Measurements from ENCODE around the gene MADCAM1.
"Not testable (repeated sequence)": the region's sequence is repeated elsewhere in the genome, so short reads cannot be mapped to it uniquely, and the experiment has no call there.

MADCAM1 gene

GRCh38 chr19:465056-465816 lies 31.1 kb upstream of the MADCAM1 start:
- DNase-seq (ENCODE audit: low spot score), result no peak

- DNase-seq (ENCODE audit: low spot score), result no peak
These were observed 28.7 kb upstream of the MADCAM1 start for GRCh38 chr19:467554-467953.

GRCh38 chr19:468587-469256 lies 27.6 kb upstream of the MADCAM1 start:
- no peak for DNase-seq (ENCODE audit: low spot score)

GRCh38 chr19:469833-470232 lies 26.5 kb upstream of the MADCAM1 start:
- DNase-seq (ENCODE audit: low spot score), result no peak

- DNase-seq (ENCODE audit: low spot score), result no peak
These were observed 25.6 kb upstream of the MADCAM1 start for GRCh38 chr19:470701-471100.

DNA sequence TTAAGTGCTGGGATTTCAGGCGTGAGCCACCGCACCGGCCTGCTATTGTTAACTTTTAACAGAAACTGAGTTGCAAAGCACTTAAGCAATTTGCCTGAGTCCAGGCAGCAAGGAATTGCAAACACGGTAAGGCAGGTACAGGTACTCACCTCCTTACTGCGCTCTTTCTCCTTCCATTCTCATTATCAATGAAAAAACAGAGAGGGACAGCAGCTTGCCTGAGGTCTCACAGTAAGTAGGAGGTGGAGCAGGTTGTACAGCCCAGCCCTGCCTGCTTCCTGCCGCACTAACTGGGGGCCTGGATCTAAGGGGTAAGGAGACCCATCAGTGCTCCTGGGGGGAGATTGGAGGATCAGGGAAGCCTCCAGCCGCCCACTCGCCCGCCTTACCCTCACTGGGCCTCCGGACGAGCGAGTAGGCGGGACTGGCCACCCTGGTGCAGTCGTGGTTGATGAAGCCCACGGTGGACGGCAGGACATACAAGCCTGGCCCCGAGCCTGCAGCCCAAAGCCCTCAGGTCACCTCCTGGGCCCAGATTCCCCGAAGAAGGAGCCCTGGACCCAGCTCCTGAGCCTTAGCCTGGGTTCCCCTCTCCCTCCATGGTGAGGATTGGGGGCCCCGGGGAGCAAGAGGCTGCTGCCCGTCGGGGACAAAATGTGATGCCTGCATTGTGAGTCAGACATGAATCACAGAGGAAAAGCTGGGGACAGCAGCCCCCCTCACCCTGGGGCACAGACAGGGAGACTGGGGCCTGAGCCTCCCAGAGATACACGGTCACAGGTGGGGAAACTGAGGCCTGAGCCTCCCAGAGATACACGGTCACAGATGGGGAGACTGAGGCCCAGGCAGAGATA lies 24.1 kb upstream of the MADCAM1 start:
- DNase-seq (ENCODE audit: low spot score), result no peak

DNA sequence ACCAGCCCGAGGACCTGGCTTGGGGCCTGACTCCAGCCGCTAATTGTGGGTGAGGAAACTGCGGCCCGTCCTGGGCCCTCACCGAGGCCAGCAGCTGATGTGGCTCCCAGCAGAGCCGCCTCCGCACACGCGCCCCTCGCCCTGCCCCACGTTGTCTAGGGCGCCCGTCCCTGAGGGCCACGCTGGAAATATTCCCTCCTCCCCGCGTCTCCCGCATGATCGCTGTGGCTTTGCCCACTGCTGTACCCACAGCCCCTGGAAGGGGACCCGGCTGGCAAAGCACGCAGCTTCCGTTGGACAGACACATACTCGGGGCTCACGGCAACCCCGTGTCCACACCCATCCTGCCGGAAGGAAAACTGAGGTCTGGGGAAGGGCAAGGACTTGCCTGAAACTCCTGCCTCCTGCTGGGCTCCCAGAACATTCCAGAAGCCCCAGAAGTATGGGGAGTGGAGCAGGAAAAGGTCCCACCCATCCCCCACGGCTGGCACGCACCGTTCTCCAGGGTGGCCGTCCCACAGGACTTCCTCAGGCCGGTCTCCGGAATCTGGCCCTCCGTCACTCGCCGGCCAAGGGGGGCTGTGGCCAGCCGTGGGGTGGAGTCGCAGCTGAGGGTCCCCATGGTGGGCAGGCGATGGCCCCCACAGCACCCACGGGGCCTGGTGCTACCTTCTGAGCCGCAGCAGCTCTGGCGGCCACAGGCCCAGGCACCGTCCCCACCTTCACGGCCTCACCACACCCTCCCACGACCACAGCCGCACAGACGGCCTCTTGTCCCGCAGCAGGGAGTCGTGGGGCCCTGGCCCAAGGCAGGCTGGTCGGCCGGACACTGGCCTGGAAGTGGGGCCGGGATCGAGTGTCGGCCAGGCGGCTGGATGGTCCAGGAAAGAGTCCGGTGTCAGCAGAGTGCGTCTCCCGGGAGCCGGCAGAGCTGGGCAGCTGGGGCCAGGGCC lies 21.9 kb upstream of the MADCAM1 start:
- no peak for DNase-seq (ENCODE audit: low spot score)

- DNase-seq (ENCODE audit: low spot score), result no peak
These were observed 20.9 kb upstream of the MADCAM1 start for GRCh38 chr19:475360-475759.

DNA sequence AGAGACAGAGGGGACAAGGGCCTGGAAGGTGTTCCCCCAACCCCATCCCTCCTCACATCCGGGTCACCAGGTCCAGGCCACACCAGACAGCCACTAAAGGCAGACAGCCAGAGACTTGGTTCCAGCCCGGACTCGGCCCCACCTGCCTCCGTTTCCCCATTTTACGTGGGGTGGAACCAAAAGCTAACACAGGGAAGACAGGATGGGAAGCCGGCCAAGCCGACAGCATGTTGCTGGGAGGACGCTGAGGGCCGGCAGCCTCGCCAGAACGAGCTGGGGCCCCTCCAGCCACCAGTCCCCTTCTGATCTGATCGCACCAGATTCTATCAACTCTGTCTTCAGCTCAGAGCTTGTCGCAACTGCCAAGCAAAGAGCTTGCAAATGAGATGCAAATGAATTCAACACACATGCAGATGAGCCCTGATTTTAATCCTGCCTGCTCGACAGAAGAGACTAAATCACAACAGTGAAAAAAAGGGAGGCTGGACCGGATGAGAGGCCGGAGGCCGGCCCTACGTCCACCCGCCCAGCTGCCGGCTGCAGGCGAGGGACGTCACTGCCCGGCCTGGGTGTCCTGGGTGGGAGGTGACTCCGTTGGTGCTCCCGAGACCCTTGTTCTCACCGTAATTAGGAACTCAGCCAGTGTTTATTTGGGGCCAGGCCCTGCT lies 17.9 kb upstream of the MADCAM1 start:
- DNase-seq (ENCODE audit: low spot score), result no peak

- DNase-seq (ENCODE audit: low spot score), result no peak
These were observed 17.3 kb upstream of the MADCAM1 start for GRCh38 chr19:478976-479375.

DNA sequence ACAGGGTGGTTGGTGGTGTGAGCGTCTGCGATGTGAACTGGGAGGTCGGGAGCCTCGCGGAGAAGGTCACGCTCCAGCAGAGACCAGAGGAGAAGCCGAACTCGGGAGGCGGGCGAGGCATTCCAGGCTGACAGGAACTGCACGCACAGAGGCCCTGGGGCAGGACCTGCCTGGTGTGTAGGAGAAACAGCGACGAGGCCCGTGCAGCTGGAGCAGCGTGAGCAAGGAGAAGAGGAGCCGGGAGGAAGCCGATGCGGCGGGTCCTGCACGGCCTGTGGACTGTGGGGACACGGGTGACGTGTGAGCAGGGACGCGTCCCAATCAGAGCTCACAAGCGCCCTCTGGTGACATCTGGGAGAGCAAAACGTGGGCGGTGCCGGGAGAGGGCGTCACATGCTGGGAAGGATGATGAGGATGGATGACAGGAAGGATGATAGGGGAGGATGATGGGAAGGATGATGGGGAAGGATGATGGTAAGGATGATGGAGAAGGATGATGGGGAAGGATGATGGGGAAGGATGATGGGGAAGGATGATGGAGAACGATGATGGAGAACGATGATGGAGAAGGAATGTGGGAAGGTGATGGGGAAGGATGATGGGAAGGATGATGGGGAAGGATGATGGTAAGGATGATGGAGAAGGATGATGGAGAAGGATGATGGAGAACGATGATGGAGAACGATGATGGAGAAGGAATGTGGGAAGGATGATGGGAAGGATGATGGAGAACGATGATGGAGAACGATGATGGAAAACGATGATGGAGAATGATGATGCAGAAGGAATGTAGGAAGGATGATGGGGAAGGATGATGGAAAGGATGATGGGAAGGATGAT lies 16.1 kb upstream of the MADCAM1 start:
- DNase-seq (ENCODE audit: low spot score), result no peak

DNA sequence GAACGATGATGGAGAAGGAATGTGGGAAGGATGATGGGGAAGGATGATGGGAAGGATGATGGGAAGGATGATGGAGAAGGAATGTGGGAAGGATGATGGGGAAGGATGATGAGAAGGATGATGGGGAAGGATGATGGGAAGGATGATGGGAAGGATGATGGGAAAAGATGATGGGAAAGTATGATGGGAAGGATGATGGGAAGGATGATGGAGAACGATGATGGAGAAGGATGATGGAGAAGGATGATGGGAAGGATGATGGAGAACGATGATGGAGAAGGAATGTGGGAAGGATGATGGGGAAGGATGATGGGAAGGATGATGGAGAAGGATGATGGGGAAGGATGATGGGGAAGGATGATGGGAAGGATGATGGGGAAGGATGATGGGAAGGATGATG lies 15.2 kb upstream of the MADCAM1 start:
- not testable (repeated sequence) for DNase-seq (ENCODE audit: low spot score)

DNA sequence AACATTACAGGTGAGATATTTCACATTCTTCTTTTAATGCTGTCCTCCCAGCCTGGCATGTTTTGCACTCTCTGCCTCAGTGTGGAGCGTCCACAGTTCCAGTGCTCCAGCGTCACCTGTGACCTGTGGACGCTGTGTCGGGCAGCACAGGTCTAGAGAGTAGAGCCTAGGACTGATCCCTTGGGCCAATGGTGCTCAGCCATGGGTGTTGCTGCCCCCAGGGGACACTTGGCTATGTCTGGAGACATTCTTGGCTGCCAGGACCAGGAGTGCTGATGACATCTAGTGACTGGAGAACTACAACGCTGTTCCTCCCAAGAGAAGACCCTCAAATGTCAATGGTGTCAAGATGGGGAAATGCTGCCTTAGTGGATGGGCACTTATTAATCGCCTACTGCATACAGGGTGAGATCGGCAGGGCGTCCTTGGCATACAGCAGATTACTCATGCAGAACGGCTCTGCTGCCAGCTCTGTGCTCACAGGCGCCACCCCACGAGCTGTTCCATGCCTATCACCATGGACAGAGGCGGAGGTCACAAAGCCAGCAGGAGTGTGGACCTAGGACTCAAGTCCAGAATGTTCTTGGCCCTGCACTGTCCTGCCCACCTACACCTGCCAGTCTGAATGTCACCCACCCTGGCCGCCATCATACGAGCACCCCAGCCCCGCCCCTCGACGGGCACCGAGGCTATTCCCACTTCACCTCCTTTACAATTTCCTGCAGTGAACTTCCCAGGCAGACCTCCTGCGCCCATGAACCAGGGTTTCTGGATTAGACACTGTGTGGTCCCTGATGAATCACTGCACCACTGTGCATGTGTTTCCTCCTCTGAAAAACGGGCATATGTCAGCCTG lies 13.9 kb upstream of the MADCAM1 start:
- no peak for DNase-seq (ENCODE audit: low spot score)

DNA sequence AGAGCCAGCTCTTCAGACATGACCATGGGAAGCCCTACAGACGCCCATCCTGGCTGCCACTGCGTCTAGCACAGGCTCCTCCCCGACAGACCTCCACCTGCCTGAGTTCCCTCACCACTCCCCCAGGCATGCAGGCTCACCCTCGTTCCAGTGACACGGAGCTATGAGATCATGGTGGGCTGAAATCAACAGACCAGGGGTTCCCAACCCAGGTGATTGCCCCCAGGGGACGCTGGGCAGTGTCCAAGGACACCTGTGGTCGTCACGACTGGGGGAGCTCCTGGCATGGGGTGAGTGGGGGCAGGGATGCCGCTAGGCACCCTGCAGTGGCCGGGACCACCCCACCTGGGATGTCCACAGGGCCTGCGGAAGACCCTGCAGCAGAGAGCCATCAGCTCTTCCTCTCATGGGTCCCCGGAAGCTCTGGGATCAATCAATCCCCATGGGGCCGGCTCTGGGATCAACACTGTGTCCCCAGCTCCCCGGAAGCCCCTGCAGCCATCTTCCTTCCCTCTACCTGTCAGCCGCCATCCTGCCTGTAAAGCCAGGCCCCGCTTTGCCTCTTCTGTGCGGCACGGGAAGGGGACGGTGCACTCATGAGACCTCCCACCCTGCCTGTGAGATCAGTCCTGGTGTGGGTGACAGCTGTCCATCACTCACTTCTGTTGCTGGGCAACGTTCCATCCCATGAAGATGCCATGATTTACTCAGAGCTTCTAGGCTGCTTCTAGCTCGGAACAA lies 12.8 kb upstream of the MADCAM1 start:
- no peak for DNase-seq (ENCODE audit: low spot score)

GRCh38 chr19:484494-484893 lies 11.8 kb upstream of the MADCAM1 start:
- no peak for DNase-seq (ENCODE audit: low spot score)

GRCh38 chr19:485077-485476 lies 11.2 kb upstream of the MADCAM1 start:
- DNase-seq (ENCODE audit: low spot score), result no peak

GRCh38 chr19:485583-486236 lies 10.6 kb upstream of the MADCAM1 start:
- no peak for DNase-seq (ENCODE audit: low spot score)
